Measurements from ENCODE around the gene USP8.

- TF ChIP-seq POLR2A (IDR thresholded peaks at IDR 0.05) (no peak), CTCF (IDR thresholded peaks at IDR 0.05) (no peak)
Measured at GRCh38 chr15:50381438-50381837, 42.8 kb upstream of the USP8 start.

All from lower leg skin (tissue), 3 donors.